ENCODE measurements around the gene PPM1F. TPM values are rescaled to one million over a fixed set of nuclear protein-coding genes. Genes with fewer than 3 reads are reported as not detected.
A peak's percentile ranks its signal among the peaks of the same experiment; 100 is the strongest.

PPM1F gene
- total RNA-seq, 2 donors from 2014 or later = 37.6 to 49.2 TPM

- TF ChIP-seq CTCF (conservative IDR thresholded peaks at IDR 0.05) = no peak
- no peak overlapping the region for H3K4me3 Mint-ChIP-seq
- no peak overlapping the region for H3K27ac ChIP-seq (ENCODE audit: low read depth, low read length)
- H3K9ac ChIP-seq (ENCODE audit: extremely low read depth, low read length, poor library complexity, severe bottlenecking) = no peak overlapping the region
- peaks cover 3% of the 10 kb centered on the region for H3K9me3 Mint-ChIP-seq
- H3K4me1 ChIP-seq (ENCODE audit: control insufficient read depth, insufficient read depth, low read length) = no peaks in the 10 kb centered on the region
- DNase-seq = peak; percentile 33
- 95 to 99% methylated on average over 16 to 24 of the region's 24 CpGs for WGBS, 2 experiments (ENCODE audit: insufficient coverage in 1 of 2, insufficient read length in 1 of 2)
- no peaks in the 10 kb centered on the region for H3K4me1 Mint-ChIP-seq
- no peaks in the 10 kb centered on the region for H3K27me3 Mint-ChIP-seq (ENCODE audit: insufficient read depth)
- no peak overlapping the region for H3K27ac Mint-ChIP-seq
- H3K9me3 ChIP-seq (ENCODE audit: control insufficient read depth, low read length) = no peaks in the 10 kb centered on the region
- H3K4me3 ChIP-seq (ENCODE audit: low read length) = no peak overlapping the region
- peaks cover 50% of the 10 kb centered on the region for H3K36me3 ChIP-seq (ENCODE audit: control insufficient read depth, insufficient read depth, low read length)
- peaks cover 50% of the 10 kb centered on the region for H3K36me3 Mint-ChIP-seq (ENCODE audit: low read depth)
- H3K27me3 ChIP-seq (ENCODE audit: control insufficient read depth, insufficient read depth, low read length, poor library complexity, severe bottlenecking) = no peaks in the 10 kb centered on the region
Observed at GRCh38 chr22:21960200-21961126, 7.8 kb upstream of the PPM1F start.

- no peaks in the 10 kb centered on the region for H3K4me1 ChIP-seq (ENCODE audit: control insufficient read depth, insufficient read depth, low read length)
- peaks cover 40% of the 10 kb centered on the region for H3K36me3 Mint-ChIP-seq (ENCODE audit: low read depth)
- H3K27me3 Mint-ChIP-seq (ENCODE audit: insufficient read depth) = no peaks in the 10 kb centered on the region
- no peak overlapping the region for H3K4me3 Mint-ChIP-seq
- DNase-seq = no peak
- H3K27me3 ChIP-seq (ENCODE audit: control insufficient read depth, insufficient read depth, low read length, poor library complexity, severe bottlenecking) = no peaks in the 10 kb centered on the region
- no peaks in the 10 kb centered on the region for H3K9me3 ChIP-seq (ENCODE audit: control insufficient read depth, low read length)
- H3K36me3 ChIP-seq (ENCODE audit: control insufficient read depth, insufficient read depth, low read length) = peaks cover 40% of the 10 kb centered on the region
- no peak for TF ChIP-seq CTCF (conservative IDR thresholded peaks at IDR 0.05)
- no peak overlapping the region for H3K4me3 ChIP-seq (ENCODE audit: low read length)
- H3K27ac ChIP-seq (ENCODE audit: low read depth, low read length) = no peak overlapping the region
- H3K9me3 Mint-ChIP-seq = peaks cover 3% of the 10 kb centered on the region
- 94 to 97% methylated on average over 11 to 18 of the region's 18 CpGs for WGBS, 2 experiments (ENCODE audit: insufficient coverage in 1 of 2, insufficient read length in 1 of 2)
- no peak overlapping the region for H3K27ac Mint-ChIP-seq
- no peak overlapping the region for H3K9ac ChIP-seq (ENCODE audit: extremely low read depth, low read length, poor library complexity, severe bottlenecking)
- H3K4me1 Mint-ChIP-seq = no peaks in the 10 kb centered on the region
Observed at GRCh38 chr22:21959274-21960074, 6.8 kb upstream of the PPM1F start.

GRCh38 chr22:21958360-21959273, 6.0 kb upstream of the PPM1F start:
- no peaks in the 10 kb centered on the region for H3K4me1 Mint-ChIP-seq
- H3K36me3 Mint-ChIP-seq (ENCODE audit: low read depth) = peaks cover 32% of the 10 kb centered on the region
- H3K9me3 ChIP-seq (ENCODE audit: control insufficient read depth, low read length) = no peaks in the 10 kb centered on the region
- no peak overlapping the region for H3K27ac ChIP-seq (ENCODE audit: low read depth, low read length)
- no peaks in the 10 kb centered on the region for H3K4me1 ChIP-seq (ENCODE audit: control insufficient read depth, insufficient read depth, low read length)
- H3K4me3 ChIP-seq (ENCODE audit: low read length) = no peak overlapping the region
- peaks cover 2% of the 10 kb centered on the region for H3K27me3 Mint-ChIP-seq (ENCODE audit: insufficient read depth)
- H3K9me3 Mint-ChIP-seq = peaks cover 3% of the 10 kb centered on the region
- no peak overlapping the region for H3K9ac ChIP-seq (ENCODE audit: extremely low read depth, low read length, poor library complexity, severe bottlenecking)
- no peak for DNase-seq
- TF ChIP-seq CTCF (conservative IDR thresholded peaks at IDR 0.05) = no peak
- peaks cover 33% of the 10 kb centered on the region for H3K36me3 ChIP-seq (ENCODE audit: control insufficient read depth, insufficient read depth, low read length)
- H3K27me3 ChIP-seq (ENCODE audit: control insufficient read depth, insufficient read depth, low read length, poor library complexity, severe bottlenecking) = no peaks in the 10 kb centered on the region
- no peak overlapping the region for H3K4me3 Mint-ChIP-seq
- WGBS, 2 experiments (ENCODE audit: insufficient coverage in 1 of 2, insufficient read length in 1 of 2) = 93 to 95% methylated on average over 18 to 22 of the region's 22 CpGs
- H3K27ac Mint-ChIP-seq = no peak overlapping the region
